GM21786 (cell line): ENCODE results near the gene SRMS.
"Not testable (repeated sequence)": the region's sequence is repeated elsewhere in the genome, so short reads cannot be mapped to it uniquely, and the experiment has no call there.

Source experiments
- ATAC-seq: cut with Tn5 transposase; IDR thresholded peaks from one replicate; pipeline ENCODE4 v1.9.1; 2021; ENCODE audit not compliant: unreplicated experiment

The SRMS gene

GRCh38 chr20:63579017-63579694, 31.6 kb upstream of the SRMS start:
- no peak for ATAC-seq

GRCh38 chr20:63578224-63579016, 30.9 kb upstream of the SRMS start:
- no peak for ATAC-seq

- no peak for ATAC-seq
These were observed 29.9 kb upstream of the SRMS start for GRCh38 chr20:63577317-63577894.

DNA sequence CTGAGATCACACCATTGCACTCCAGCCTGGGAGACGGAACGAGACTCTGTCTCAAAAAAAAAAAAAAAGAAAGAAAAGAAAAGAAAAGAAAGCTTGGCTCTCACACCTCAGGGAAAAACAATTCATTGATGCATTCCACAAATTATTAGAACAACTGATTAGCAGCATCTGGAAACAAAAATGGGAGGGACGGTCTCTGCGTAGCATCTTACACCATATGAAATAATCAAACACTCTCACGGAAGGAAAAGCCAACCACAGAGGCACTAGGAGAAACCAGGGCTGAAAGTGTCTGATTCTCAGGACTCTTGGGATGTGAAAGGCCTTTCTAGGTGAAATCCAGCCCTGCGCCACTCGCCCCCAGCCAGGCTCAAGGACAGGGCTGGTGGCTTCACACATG, 28.8 kb upstream of the SRMS start:
- ATAC-seq, result no peak

- ATAC-seq, result no peak
These were observed 27.5 kb upstream of the SRMS start for GRCh38 chr20:63574829-63575743.

DNA sequence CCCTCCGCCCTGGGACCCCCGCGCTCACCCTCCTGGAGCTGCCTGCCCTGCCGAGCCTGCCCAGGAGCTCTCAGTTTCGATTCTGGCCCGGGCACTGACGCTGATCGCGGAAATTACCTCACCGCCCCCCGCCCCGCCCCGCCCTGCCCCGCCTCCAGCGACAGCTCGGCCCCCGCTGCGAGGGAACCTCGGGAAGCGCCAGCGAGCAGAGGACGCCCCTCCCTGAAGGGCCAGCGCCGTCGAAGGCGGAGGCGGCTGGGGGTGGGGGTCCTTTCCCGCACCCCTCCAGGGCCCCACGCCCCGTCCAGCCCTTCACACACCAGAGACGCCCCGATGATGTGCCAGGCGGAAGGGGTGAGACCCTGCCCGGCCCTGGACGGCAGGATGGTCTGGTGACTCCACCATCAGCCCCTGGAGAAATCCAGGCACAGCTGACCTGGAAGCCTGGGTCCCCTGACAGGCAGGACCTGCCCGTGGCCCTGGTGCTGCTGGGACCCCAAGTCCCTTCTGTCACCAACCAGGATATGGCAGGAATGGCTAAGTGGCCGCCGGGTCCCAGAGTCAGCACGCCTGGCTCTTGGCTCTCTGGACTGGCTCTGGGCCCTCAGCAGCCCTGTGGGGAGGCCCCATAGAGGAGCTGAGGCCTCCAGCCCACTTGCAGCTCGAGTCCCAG, 26.7 kb upstream of the SRMS start, which contains the start of gene HELZ2:
Gene HELZ2, minus strand, starts transcription at position 84 of the 673 bp plus-strand sequence. CDS start 1,854 bp downstream, outside the sequence.
- peak; percentile 65 for ATAC-seq

DNA sequence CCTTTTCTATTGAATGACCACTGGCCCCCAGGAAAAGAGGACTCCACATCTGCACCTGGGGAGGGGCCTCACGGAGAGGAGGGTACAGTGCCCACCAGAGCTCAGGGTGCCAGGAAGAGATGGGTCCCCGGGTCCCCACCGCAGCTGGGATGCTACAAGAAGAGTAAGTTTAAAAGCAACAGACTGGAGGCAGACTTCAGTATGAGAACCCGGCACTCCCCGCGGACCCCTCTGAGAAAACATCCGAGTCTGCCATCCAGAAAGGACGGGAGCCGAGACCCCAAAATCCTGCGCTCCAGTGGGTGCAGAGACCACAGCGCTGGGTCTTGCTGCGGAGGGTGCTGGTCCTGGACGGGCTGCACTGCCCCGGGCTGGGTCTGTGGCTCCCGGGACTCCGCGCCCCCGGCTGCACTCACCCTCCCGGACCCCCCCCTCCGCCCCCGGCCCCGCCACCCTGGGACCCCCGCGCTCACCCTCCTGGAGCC, 26.1 kb upstream of the SRMS start:
- ATAC-seq, result no peak

- no peak for ATAC-seq
These were observed 25.5 kb upstream of the SRMS start for GRCh38 chr20:63572788-63573646.

DNA sequence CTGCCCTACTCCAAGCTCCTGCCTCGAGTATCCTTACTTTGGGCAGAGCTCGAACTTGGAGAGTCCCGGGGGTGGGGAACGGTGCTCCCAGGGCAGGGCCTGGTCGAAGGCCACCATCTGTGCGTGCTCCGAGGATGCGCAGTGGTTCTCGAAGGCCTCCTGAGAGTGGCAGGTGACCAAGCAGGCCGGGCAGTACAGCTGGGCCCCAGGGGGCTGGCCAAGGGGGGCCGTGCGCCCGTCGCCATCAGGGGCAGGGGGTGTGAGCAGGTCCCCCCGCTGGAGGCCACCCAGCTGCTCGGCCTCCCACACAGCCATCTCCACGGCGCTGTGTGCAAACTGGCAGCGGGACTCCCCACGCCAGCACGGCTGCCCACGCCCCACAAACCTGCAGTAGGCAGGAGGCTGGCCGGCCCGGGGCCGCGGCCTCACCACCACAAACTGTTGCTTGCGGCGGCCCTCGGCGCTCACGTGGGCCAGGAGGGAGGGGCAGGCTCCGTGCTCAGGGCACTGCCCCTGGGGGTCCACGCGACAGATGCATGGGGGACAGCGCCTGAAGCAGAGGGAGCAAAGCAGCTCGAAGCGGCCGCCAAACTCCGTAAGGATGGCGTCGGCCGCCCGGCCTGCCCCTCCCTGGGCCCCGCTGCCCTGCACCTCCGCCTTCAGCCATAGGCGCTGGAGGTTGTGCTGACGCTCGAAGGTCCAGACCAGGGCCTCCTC, 24.7 kb upstream of the SRMS start:
- no peak for ATAC-seq

- not testable (repeated sequence) for ATAC-seq
These were observed 23.5 kb upstream of the SRMS start for GRCh38 chr20:63571087-63571478.

DNA sequence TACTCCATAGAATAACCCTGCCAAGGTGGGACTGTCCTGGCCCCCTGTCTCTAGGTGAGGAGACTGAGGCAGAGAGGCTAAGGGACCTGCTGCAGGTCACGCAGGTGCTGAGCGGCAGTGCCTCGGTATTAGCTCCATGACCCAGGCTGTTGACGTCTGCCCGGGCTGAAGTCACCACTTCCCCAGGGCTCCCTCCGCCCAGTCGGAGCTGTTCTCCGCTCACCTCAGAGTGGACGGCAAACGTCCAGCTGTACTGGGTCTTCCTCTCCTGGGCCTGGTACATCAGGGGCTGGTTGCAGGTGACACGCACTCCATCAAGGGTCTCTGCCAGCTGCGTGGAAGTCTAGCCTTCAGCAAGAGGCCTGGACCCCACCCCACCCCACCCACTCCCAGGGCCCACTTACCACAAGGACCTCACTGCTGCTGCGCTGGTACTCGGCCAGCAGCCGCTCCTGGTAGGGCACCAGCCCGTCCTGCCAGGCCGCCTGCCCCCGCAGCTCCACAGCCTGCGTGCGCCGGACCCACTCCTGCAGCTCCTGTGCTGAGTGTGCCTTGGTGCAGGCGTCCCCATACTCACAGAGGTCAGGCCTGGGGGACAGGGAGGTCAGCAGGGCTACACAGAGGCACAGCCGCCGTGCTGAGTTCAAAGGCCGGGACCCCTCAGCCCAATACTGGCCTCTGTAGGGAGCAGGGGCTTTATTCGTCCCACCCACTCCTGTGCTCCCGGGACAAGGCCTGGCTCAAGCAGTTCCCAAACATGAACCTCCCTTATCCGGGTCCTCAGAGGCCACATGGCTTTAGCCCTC, 22.9 kb upstream of the SRMS start:
- no peak for ATAC-seq

DNA sequence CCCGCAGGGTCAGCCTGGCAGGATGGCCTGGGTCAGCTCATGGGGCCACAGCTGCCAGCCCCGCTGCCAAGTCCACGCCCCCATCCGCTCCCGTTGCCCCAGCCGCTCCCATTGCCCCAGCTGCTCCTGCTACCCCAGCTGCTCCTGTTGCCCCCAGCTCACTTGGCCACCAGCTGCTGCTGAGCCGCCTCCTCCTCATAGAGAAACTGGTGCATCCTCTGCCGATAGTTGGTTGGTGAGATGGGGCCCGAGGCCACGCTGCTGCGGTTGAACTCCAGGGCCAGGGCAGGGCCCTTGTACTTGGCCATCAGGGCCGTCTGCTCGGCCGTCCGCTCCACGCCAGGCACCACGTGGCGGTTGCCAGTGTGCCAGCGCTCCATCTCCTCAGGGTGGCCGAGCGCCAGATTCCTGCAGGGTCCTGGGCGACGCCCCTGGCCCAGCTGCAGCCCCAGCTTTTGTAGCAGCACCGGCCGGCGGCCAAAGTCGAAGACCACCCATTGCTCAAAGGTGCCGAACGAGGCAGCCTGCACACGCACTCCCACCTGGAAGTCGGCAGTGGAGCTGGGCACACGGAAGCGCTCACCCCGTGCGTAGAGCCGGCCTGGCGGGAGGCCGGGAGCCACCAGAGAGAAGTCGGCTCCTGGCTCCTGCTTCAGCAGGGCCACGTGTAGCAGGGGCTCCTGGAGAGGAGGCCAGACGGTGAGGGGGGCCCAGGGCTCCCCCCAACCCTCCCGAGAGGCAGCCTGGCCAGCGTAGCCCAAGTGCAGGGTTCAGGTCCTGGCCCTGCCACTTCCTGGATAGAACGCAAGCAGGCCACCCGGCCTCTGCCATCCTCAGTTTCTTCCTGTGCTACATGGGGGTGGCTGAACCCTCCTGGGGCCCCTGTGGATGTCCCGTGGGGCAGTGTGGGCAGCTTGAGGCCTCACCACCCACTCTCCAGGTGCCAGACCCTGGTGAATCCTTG, 21.7 kb upstream of the SRMS start:
- no peak for ATAC-seq

- ATAC-seq, result no peak
These were observed 20.8 kb upstream of the SRMS start for GRCh38 chr20:63568170-63568981.

GRCh38 chr20:63567386-63568169, 20.0 kb upstream of the SRMS start:
- ATAC-seq, result peak; percentile 81

DNA sequence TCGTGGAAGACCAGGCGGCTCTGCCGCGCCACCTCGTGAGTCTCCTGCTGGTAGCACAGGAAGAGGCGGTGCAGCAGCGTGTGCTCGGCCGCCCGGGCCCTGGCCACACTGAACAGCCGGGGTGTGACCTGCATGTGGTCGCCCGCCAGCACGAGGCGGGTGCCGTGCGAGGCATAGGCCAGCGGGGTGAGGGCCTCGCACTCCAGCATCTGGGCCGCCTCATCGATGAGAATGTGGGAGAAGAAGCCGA, 19.5 kb upstream of the SRMS start:
- no peak for ATAC-seq
